ENCODE measurements around the gene PRIMPOL. TPM values are rescaled to one million over a fixed set of nuclear protein-coding genes. Genes with fewer than 3 reads are reported as not detected.

Gene PRIMPOL
- total RNA-seq, 4 donors from 2014 or later: 13.4 to 22.8 (median 16.6) TPM

DNA sequence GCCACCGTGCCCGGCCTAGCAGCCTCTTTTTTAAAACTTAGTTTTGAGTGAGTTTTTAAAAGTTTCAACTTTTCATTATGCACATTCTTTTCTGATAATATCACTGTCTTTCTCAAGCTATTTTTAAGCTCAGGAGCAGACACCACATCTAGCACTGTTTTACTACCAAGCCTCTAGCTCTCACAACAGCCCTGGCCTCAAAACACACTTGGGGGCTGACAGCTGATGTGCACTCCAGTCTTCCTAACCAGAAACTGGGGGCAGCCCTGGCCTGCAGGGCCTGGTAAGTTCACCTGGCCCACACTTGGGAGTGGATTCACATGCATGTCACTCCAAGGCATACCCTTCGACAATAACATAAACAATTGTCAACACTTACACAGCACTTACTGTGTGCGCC lies 50.4 kb downstream of the PRIMPOL start:
- H3K9me3 ChIP-seq: no peaks in the 10 kb centered on the region
- H3K4me3 ChIP-seq: no peak overlapping the region
- no peak overlapping the region for H3K27ac ChIP-seq (replicated peaks in 1 of 4)
- WGBS: 89% methylated on average over 4 of the region's 4 CpGs
- H3K36me3 ChIP-seq: no peaks in the 10 kb centered on the region
- no peaks in the 10 kb centered on the region for H3K27me3 ChIP-seq
- no peak for TF ChIP-seq POLR2AphosphoS5 (IDR thresholded peaks at IDR 0.05)
- TF ChIP-seq EP300 (IDR thresholded peaks at IDR 0.05): no peak
- TF ChIP-seq POLR2A (IDR thresholded peaks at IDR 0.05; ENCODE audit: low read depth): no peak
- TF ChIP-seq, protein P1, sequence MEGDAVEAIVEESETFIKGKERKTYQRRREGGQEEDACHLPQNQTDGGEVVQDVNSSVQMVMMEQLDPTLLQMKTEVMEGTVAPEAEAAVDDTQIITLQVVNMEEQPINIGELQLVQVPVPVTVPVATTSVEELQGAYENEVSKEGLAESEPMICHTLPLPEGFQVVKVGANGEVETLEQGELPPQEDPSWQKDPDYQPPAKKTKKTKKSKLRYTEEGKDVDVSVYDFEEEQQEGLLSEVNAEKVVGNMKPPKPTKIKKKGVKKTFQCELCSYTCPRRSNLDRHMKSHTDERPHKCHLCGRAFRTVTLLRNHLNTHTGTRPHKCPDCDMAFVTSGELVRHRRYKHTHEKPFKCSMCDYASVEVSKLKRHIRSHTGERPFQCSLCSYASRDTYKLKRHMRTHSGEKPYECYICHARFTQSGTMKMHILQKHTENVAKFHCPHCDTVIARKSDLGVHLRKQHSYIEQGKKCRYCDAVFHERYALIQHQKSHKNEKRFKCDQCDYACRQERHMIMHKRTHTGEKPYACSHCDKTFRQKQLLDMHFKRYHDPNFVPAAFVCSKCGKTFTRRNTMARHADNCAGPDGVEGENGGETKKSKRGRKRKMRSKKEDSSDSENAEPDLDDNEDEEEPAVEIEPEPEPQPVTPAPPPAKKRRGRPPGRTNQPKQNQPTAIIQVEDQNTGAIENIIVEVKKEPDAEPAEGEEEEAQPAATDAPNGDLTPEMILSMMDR (IDR thresholded peaks at IDR 0.05): no peak
- intact Hi-C loops (cut with DNase I): no loop called here
- DNase-seq (ENCODE audit: extremely low spot score): no peak
- H3K4me1 ChIP-seq: peaks cover 9 to 17% (median 14%) of the 10 kb centered on the region in 4 donors

DNA sequence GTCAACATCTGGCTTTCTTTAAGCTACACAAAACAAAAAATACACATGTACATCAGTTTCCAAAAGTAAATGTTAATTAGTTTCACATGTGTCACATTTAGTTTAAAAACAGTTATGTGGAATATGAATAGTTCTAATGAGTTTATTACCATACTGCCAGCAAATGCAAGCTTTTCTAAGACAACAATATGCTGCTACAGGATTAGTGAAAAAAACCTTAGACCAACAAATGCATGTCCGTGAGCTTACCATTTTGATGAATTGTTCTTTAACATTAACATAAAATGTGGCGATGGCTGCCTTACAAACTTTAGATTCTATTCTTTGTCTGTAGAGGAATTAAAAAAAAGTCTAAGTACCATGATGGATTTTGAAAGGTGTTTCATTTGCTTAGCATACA lies 52.6 kb downstream of the PRIMPOL start:
- no peaks in the 10 kb centered on the region for H3K36me3 ChIP-seq
- no peak overlapping the region for H3K4me3 ChIP-seq
- no peak overlapping the region for H3K27ac ChIP-seq (replicated peaks in 1 of 4)
- WGBS: 92% methylated on average over 2 of the region's 2 CpGs
- no peak for DNase-seq (ENCODE audit: extremely low spot score)
- intact Hi-C loops (cut with DNase I): no loop called here
- TF ChIP-seq POLR2AphosphoS5 (IDR thresholded peaks at IDR 0.05) (no peak), POLR2A (IDR thresholded peaks at IDR 0.05; ENCODE audit: low read depth) (no peak), EP300 (IDR thresholded peaks at IDR 0.05) (no peak)
- TF ChIP-seq, protein P1 (IDR thresholded peaks at IDR 0.05): no peak
- no peaks in the 10 kb centered on the region for H3K9me3 ChIP-seq
- no peaks in the 10 kb centered on the region for H3K4me1 ChIP-seq
- H3K27me3 ChIP-seq: no peaks in the 10 kb centered on the region

DNA sequence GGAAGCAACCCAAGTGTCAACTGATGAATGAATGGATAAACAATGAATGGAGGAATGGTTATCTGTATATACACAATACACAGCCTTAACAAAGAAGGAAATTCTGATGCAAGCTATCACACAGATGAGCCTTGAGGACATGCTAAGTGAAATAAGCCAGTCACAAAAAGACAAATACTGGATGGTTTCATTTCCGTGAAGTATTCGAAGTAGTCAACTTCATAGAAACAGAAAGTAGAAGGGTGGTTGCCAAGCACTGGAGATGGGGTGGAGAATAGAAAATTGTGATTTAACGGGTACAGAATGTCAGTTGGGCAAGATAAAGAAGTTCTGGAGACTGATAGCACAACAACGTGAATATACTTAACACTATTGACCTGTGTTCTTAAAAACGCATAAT lies 56.2 kb downstream of the PRIMPOL start:
- TF ChIP-seq EP300 (IDR thresholded peaks at IDR 0.05) (no peak), POLR2AphosphoS5 (IDR thresholded peaks at IDR 0.05) (no peak), POLR2A (IDR thresholded peaks at IDR 0.05; ENCODE audit: low read depth) (no peak)
- TF ChIP-seq, protein P1 (IDR thresholded peaks at IDR 0.05): no peak
- 65% methylated on average over 5 of the region's 5 CpGs for WGBS
- intact Hi-C loops (cut with DNase I): no loop called here

DNA sequence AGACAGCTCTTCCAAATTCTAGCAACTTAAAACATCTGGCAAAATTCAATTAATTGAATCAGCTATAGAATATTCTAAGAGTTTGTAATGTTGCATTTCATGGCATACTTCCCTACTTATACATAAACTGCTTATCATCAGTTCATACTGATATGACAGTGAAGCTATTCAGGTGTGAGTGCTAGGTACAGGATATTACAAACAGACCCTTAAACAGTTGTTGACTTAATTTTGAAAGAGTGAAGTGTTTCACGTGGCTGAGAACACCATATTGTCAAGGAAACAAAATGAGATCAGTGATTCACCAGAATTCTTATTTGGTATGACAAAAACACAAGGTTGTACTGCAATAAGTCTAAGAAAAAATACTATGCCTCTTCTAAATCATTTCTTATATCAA lies 56.9 kb downstream of the PRIMPOL start:
- no peaks in the 10 kb centered on the region for H3K36me3 ChIP-seq
- no peak overlapping the region for H3K4me3 ChIP-seq
- no peak for DNase-seq (ENCODE audit: extremely low spot score)
- no peak for TF ChIP-seq EP300 (IDR thresholded peaks at IDR 0.05)
- TF ChIP-seq POLR2AphosphoS5 (IDR thresholded peaks at IDR 0.05): no peak
- TF ChIP-seq, protein P1 (IDR thresholded peaks at IDR 0.05): no peak
- no peak for TF ChIP-seq POLR2A (IDR thresholded peaks at IDR 0.05; ENCODE audit: low read depth)
- intact Hi-C loops (cut with DNase I): no loop called here
- 76% methylated on average over 1 of the region's 1 CpG for WGBS
- H3K9me3 ChIP-seq: no peaks in the 10 kb centered on the region
- H3K4me1 ChIP-seq: no peaks in the 10 kb centered on the region
- no peaks in the 10 kb centered on the region for H3K27me3 ChIP-seq
- no peak overlapping the region for H3K27ac ChIP-seq (replicated peaks in 1 of 4)

More for the DNA sequence above, 56.2 kb downstream of the PRIMPOL start:
- H3K4me3 ChIP-seq: no peak overlapping the region
- H3K27ac ChIP-seq (replicated peaks in 1 of 4): no peak overlapping the region
- no peak for DNase-seq (ENCODE audit: extremely low spot score)
- H3K27me3 ChIP-seq: no peaks in the 10 kb centered on the region
- no peaks in the 10 kb centered on the region for H3K9me3 ChIP-seq
- H3K4me1 ChIP-seq: no peaks in the 10 kb centered on the region
- no peaks in the 10 kb centered on the region for H3K36me3 ChIP-seq

DNA sequence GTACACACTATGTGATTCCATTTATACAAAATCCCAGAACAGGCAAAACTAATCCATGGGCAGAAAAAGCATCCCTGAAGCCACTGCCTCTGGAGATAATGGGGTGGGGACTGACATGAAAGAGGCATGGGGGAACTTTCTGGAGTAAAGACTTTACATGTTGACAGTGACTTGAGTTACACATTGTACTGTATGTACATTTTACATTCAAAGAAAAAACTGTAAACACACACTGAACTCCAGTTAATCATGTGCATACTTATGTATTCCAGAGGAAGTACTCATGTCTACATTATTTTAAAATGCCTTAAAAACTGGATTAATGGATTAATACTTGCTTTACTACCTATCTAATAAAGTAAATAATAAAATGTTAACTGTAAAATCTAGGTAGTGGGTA lies 62.8 kb downstream of the PRIMPOL start:
- Histone ChIP-seq H3K36me3 (no peaks in the 10 kb centered on the region), H3K9me3 (no peaks in the 10 kb centered on the region), H3K27ac (replicated peaks in 1 of 4) (no peak overlapping the region), H3K27me3 (no peaks in the 10 kb centered on the region), H3K4me1 (no peaks in the 10 kb centered on the region), H3K4me3 (no peak overlapping the region)
- intact Hi-C loops (cut with DNase I): no loop called here
- DNase-seq (ENCODE audit: extremely low spot score): no peak
- TF ChIP-seq POLR2AphosphoS5 (IDR thresholded peaks at IDR 0.05) (no peak), EP300 (IDR thresholded peaks at IDR 0.05) (no peak), POLR2A (IDR thresholded peaks at IDR 0.05; ENCODE audit: low read depth) (no peak)
- TF ChIP-seq, protein P1 (IDR thresholded peaks at IDR 0.05): no peak

Measured in esophagus muscularis mucosa (tissue), 4 donors.